Stimulated activated naive CD4-positive, alpha-beta T cell (primary cell): ENCODE results near the gene SPPL2A.
A peak's percentile ranks its signal among the peaks of the same experiment; 100 is the strongest.
"Not testable (repeated sequence)": the region's sequence is repeated elsewhere in the genome, so short reads cannot be mapped to it uniquely, and the experiment has no call there.

Source experiments
- DNase-seq, 6 experiments: peaks; one replicate each; lab custom pipeline; 2025; lab: John Stamatoyannopoulos, UW

SPPL2A gene

DNA sequence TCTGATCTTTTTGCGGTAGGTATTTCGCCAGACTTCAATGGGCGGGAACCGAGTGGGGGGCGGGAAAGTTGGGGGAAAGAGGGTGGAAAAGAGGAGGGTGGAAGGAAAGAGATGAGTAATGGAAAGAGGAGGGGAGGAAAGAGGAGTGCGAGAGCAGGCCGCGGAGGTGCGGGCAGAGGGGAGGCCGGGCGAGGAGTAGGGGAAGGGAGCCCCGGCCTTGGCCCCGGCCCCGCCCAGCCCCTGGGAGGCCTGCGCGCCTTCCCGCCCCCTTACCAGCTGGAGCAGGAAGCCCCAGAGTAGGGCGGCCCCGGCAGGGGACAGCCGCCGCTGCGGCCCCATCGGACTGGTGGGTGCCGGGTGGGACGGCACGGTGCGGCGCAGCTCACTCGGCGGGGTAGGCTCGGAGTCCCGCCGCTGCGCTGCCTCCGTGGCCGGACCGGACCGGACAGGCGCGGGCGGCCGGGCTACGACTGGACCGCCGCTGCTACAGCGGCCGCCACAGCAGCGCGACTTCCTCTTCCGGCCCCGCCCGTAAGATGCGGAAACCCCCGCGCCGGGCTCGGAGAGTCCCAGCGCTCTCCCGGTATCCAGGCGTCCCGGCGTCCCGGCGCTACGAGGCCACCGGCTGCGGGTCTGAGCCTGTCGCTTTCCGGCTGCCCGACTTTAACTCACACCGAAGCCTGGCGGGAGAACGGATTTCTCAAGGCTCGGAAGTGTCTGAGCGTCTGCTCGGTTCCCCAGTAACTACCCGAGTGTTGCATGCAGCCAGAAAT, at the start of gene SPPL2A:
Gene SPPL2A (minus strand): TSS at position 512 of the 773 bp plus-strand sequence. CDS start 173 bp downstream, at position 339.
- DNase-seq = peak; percentile 49 to 72 (median 62)

DNA sequence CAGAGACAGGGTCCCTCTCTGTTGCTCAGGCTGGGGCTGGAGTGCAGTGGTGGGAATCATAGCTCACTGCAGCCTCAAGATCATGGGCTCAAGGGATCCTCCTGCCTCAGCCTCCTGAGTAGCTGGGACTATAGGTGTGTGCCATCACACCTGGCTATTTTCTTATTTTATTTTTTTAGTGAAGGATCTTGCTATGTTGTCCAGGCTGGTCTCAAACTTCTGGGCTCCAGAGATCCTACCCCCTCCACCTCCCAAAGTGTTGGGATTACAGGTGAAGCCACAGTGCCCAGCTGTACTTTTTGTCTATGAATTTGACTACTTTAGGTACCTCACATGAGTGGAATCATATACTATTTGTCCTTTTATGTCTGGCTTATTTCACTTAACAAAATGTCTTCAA, 49.1 kb upstream of the SPPL2A start:
- no peak for DNase-seq

GRCh38 chr15:50813865-50814264, 48.4 kb upstream of the SPPL2A start:
- DNase-seq = no peak

DNA sequence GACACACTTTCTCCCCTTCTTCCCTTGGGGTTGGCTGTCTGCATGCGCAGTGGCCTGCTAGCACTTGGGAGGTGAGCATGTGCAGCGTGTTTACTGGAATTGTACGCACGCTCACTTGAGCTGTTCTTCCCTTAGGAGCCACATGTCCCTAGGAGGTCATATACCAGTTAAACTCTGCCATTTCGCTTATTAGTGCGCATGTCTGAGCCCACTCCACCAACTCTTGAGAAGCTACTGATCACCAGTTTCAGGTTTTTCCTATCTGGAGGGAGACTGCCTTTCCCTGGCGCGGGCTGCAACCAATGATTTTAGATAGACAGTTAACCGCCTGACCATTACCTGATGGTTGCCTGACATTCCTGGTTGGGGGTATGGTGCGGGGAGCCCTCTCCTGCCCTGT, 47.6 kb upstream of the SPPL2A start:
- no peak for DNase-seq

DNA sequence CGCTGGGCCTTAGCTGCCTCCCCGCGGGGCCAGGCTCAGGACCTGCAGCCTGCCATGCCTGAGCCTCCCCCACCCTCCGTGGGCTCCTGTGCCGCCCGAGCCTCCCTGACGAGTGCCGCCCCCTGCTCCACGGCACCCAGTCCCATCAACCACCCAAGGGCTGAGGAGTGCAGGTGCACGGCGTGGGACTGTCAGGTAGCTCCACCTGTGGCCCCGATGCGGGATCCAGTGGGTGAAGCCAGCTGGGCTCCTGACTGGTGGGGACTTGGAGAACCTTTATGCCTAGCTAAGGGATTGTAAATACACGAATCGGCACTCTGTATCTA, 46.6 kb upstream of the SPPL2A start:
- DNase-seq = not testable (repeated sequence)

DNA sequence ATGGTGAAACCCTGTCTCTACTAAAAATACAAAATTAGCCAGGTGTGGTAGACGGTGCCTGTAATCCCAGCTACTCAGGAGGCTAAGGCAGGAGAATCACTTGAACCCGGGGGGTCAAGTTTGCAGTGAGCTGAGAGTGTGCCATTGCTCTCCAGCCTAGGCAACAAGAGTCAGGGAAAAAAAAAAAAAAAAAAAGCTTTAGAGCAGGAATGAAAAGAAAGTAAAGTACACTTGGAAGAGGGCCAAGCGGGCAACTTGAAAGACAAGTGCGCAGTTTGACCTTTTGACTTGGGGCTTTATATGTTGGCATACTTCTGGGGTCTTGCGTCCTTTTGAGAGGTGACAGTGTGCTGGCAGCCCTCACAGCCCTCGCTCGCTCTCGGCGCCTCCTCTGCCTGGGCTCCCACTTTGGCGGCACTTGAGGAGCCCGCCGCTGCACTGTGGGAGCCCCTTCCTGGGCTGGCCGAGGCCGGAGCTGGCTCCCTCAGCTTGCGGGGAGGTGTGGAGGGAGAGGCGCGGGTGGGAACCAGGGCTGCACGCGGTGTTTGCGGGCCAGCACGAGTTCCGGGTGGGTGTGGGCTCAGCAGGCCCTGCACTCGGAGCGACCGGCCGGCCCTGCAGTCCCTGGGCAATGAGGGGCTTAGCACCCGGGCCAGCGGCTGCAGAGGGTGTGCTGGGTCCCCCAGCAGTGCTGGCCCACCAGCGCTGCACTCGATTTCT, 46.1 kb upstream of the SPPL2A start:
- DNase-seq = not testable (repeated sequence)

- no peak for DNase-seq
These were observed 44.6 kb upstream of the SPPL2A start for GRCh38 chr15:50810128-50810527.

DNA sequence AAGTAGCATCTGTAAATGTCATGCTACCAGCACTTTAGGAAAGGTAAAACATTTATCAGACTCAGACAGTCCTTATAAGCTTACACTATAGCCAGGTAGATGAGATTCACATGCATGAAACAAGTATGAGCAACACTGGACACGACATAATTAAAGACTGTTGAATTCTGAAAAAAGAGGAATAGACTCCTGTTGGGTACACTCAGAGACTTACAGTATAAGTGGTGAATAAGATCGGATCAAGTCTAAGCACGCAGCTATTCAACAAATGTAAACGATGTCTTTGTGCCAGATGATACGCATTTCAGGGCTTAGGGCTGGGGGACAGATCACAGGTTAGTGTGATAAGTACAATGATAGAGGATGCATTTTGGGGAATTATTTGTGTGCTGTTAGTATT, 43.2 kb upstream of the SPPL2A start:
- no peak for DNase-seq

GRCh38 chr15:50803479-50804180, 38.1 kb upstream of the SPPL2A start:
- DNase-seq = no peak

DNA sequence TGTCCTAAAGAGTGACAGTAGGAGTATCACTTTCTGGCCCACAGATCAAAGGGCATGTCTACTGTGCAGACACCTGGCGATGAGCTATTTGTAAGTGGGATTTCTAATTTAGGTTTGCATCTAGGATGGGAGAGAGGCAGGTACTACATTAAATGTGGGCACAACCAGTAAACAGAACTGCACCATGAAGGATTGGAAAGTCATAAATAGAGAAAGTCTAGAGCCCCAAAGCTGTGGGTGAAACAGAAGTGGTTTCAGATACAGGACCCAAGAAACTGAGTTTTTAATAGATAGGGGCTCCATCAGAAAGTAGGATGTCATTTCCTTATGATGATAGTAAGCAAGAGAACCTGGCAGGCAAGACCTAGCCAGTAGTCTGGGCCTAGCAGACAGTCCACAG, 35.2 kb upstream of the SPPL2A start:
- no peak for DNase-seq

- no peak for DNase-seq
These were observed 33.2 kb upstream of the SPPL2A start for GRCh38 chr15:50798684-50799083.

- DNase-seq = no peak
These were observed 32.4 kb upstream of the SPPL2A start for GRCh38 chr15:50797926-50798325.

DNA sequence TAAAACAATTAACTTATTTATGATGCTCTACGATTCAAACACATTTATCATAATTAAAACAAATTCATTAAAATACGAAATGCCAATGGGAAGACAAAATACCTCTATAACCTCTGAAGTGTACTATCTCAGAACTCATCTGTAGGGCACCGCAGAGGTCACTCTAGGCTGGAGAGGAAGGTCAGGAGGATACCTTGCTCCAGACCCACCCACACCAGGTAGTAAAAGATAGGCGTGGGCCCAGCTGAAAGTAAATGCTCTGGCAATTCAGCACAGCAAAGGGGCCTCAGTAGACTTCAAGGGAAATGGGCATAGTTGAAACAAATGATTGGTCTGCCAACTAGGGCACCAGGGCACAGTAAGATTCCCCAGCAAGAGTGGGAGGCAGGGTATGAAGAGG, 26.0 kb upstream of the SPPL2A start:
- DNase-seq = no peak

- DNase-seq = no peak
These were observed 25.4 kb upstream of the SPPL2A start for GRCh38 chr15:50790778-50791453.

GRCh38 chr15:50786871-50787270, 21.4 kb upstream of the SPPL2A start:
- no peak for DNase-seq

DNA sequence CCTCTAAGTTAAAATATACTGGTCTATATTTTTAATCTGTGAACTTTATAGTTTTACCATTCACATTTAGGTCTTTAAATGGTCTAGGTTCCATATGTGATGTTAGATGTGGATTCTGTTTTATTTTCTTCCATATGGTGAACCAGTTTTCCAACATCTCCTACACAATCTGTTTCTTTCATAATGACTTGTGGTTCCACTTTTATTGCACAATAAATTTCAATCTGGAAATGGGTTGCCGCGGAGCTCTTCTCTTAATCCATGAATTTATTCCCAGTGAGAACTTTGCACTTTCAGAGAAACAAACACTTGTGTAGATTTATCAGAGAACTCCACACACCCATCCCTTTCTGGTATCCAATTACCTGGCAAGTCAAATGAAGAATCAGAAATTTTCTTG, 20.9 kb upstream of the SPPL2A start:
- no peak for DNase-seq

DNA sequence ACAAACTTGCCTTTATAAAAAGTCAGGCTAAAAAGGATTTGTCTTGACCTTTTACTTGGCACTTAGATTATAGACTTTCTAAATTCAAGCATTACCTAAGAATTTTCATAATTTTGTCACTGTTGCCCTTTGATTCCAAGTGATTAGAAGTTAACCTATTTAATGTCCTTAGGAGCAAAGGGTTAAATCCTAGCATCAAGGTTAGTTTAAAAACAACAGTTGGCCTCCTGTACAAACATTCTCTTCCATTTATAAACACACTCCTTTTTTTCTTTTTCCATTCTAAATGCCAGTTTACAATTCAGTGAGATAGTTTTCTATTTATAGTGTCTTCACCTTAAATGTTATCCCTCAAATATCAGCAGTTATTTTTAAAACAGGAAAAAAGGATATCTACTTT, 18.4 kb upstream of the SPPL2A start:
- DNase-seq = no peak

DNA sequence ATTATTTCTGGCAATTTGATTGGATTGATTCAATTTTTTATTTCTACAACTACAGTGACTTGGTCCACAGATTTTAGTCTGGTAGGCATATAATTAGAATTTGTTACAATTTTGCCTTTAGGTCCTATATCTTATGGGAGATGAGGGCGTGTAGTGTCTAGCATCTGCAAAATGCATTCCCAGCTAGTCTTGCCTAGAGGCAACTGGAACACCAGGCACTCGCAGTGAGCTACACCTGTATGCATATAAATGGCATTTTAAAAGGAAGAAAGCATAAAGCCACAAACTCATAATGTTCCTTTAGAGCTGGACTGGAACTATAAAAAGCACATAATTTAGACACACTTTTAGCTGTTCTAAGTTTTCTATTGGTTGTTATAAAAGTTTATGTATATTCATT, 17.9 kb upstream of the SPPL2A start:
- DNase-seq = no peak

- no peak for DNase-seq
These were observed 12.6 kb upstream of the SPPL2A start for GRCh38 chr15:50778086-50778485.

- DNase-seq = no peak
These were observed 11.5 kb upstream of the SPPL2A start for GRCh38 chr15:50777042-50777441.

GRCh38 chr15:50774450-50774849, 8.9 kb upstream of the SPPL2A start:
- DNase-seq = peak in 3 of 6 experiments; percentile 5 to 38 (median 12)

GRCh38 chr15:50773389-50773788, 7.9 kb upstream of the SPPL2A start:
- DNase-seq = no peak
